ENCODE measurements around the gene DNAJB12.

DNA sequence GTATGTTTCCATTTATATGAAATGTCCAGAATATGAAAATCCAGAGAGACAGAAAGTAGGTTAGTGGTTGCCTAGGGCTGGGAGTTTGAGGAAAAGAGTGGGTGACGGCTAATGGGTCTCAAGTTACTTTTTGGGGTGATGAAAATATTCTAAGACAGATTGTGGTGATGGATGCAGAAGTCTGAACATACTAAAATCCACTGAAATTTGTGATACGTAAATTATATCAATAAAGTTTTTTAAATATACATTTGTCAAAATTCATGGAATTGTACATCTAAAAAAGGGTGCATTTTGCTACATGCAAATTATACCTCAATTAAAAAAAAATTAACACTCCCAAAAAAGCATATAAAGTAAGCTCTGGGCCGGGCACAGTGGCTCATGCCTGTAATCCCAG, 71.6 kb downstream of the DNAJB12 start:
- TF ChIP-seq POLR2AphosphoS5 (IDR thresholded peaks at IDR 0.05) (no peak), POLR2A (IDR thresholded peaks at IDR 0.05) (no peak)
- TF ChIP-seq, protein P1, sequence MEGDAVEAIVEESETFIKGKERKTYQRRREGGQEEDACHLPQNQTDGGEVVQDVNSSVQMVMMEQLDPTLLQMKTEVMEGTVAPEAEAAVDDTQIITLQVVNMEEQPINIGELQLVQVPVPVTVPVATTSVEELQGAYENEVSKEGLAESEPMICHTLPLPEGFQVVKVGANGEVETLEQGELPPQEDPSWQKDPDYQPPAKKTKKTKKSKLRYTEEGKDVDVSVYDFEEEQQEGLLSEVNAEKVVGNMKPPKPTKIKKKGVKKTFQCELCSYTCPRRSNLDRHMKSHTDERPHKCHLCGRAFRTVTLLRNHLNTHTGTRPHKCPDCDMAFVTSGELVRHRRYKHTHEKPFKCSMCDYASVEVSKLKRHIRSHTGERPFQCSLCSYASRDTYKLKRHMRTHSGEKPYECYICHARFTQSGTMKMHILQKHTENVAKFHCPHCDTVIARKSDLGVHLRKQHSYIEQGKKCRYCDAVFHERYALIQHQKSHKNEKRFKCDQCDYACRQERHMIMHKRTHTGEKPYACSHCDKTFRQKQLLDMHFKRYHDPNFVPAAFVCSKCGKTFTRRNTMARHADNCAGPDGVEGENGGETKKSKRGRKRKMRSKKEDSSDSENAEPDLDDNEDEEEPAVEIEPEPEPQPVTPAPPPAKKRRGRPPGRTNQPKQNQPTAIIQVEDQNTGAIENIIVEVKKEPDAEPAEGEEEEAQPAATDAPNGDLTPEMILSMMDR (IDR thresholded peaks at IDR 0.05 in 8 of 11, conservative IDR thresholded peaks at IDR 0.05 in 3 of 11), result no peak
